ENCODE data around the gene ABCA8.
"Not testable (repeated sequence)": the region's sequence is repeated elsewhere in the genome, so short reads cannot be mapped to it uniquely, and the experiment has no call there.

Gene ABCA8

GRCh38 chr17:68972119-68972704, 17.0 kb upstream of the ABCA8 start:
- peak; percentile 39 for DNase-seq (ENCODE audit: low spot score)
- TF ChIP-seq CTCF (conservative IDR thresholded peaks at IDR 0.05; ENCODE audit: low read depth): peak; percentile 80
- POLR2A ChIA-PET (ENCODE audit: low non-redundant PET): no interaction called here
- CTCF ChIA-PET: interaction anchor here (0.7 to 1.0 kb wide), 2 partner anchors 177 to 1040 kb away, joined by 3 to 4 read pairs; no protein-coding TSS in a partner anchor
- H3K27ac ChIP-seq: no peak overlapping the region

GRCh38 chr17:68969101-68969500, 13.9 kb upstream of the ABCA8 start:
- DNase-seq (ENCODE audit: low spot score): no peak
- ChIA-PET CTCF (no interaction called here), POLR2A (ENCODE audit: low non-redundant PET) (no interaction called here)
- H3K27ac ChIP-seq: no peak overlapping the region
- no peak for TF ChIP-seq CTCF (conservative IDR thresholded peaks at IDR 0.05; ENCODE audit: low read depth)

DNA sequence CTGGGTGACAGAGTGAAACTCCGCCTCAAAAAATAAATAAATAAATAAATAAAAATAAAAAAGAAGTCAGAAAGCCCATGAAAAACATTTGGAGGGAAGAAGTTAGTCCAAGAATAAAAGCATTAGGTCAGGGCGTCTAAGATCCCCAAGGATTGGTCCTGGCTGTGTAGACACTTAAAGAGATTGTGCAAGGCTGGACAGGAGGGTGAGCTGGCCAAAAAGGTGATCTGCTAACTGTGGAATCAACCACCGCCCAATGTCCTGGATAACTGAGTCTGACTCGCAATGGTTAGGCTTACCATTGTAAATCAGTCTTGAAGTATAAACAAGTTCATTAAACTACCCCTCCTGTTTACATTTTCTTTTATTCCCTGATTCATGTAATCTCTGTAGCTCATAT, 8.8 kb upstream of the ABCA8 start:
- TF ChIP-seq CTCF (conservative IDR thresholded peaks at IDR 0.05; ENCODE audit: low read depth): no peak
- ChIA-PET CTCF (interaction anchor here (0.7 kb wide), 1 partner anchor 276 kb away, joined by 4 read pairs; no protein-coding TSS in a partner anchor), POLR2A (ENCODE audit: low non-redundant PET) (no interaction called here)
- H3K27ac ChIP-seq: no peak overlapping the region
- no peak for DNase-seq (ENCODE audit: low spot score)

GRCh38 chr17:68961214-68961882, 6.2 kb upstream of the ABCA8 start:
- CTCF ChIA-PET: no interaction called here
- no peak overlapping the region for H3K27ac ChIP-seq
- no peak for TF ChIP-seq CTCF (conservative IDR thresholded peaks at IDR 0.05; ENCODE audit: low read depth)
- no peak for DNase-seq (ENCODE audit: low spot score)
- POLR2A ChIA-PET (ENCODE audit: low non-redundant PET): no interaction called here

DNA sequence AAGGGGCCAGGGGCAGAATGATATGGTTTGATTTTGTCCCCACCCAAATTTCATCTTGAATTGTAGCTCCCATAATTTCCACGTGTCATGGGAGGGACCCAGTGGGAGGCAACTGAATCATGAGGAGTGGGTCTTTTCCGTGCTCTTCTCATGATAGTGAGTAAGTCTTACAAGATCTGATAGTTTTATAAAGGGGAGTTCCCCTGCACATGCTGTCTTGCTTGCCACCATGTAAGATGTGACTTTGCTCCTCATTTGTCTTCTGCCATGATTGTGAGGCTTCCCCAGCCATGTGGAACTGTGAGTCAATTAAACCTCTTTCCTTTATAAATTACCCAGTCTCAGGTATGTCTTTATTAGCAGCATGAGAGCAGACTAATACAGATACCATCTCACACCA, 3.9 kb upstream of the ABCA8 start:
- H3K27ac ChIP-seq; DNase-seq (ENCODE audit: low spot score); POLR2A ChIA-PET (ENCODE audit: low non-redundant PET): not testable (repeated sequence)
- CTCF ChIA-PET: interaction anchor here (0.6 kb wide), 1 partner anchor 159 kb away, joined by 4 read pairs; no protein-coding TSS in a partner anchor

DNA sequence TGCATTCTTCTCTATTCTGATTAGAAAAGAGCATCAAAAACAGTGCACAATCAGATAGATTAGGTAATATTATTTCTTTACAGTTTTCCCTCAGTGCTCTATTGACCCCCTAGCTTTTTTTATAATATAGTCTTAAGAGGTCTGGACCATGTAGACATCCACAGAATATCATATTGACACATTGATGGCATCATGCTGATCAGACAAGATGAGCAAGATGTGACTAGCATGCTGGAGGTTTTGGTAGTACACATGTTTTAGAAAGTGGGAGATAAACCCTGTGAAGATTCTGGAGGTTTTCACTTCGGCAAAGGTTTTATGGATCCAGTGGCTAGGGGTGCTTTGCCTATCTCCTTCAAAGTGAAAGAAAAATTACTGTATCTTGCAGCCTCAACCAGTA, 2.8 kb upstream of the ABCA8 start:
- CTCF ChIA-PET: interaction anchor here (0.6 kb wide), 1 partner anchor 154 kb away, joined by 3 read pairs; no protein-coding TSS in a partner anchor
- no peak for TF ChIP-seq CTCF (conservative IDR thresholded peaks at IDR 0.05; ENCODE audit: low read depth)
- POLR2A ChIA-PET (ENCODE audit: low non-redundant PET): no interaction called here
- H3K27ac ChIP-seq: no peak overlapping the region
- DNase-seq (ENCODE audit: low spot score): no peak

DNA sequence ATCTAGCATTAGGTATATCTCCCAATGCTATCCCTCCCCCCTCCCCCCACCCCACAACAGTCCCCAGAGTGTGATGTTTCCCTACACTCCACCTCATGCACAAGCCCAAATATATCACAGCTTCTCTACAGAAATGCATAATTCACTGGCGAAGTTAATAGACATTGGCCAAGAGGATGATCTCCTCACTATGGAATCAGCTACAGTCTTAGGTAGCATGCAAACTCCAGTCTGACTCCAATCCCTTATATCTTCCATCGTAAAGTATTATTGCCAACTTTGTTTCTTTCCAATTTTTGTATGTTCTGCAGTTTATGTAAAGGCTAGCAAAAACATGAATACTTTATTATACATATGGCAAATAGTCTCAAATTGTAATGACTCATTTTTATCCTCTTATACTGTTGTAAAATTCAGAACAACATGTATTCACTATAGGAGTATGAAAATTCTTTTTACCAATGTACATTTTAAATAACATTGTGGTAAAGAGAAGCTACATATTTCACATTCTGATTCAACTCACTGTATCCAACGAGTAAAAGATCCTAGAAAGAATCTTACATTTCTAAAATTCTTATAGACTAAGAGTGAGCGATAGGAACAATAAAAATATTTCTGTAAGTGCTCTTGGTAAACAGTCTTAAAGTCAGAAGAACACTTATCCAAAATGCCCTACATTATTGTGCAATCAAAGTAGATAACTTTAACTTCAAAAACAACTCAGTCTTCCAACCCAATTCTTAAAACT, 871 bp downstream of the ABCA8 start:
- H3K27ac ChIP-seq: no peak overlapping the region
- ChIA-PET CTCF (no interaction called here), POLR2A (ENCODE audit: low non-redundant PET) (no interaction called here)
- no peak for DNase-seq (ENCODE audit: low spot score)
- no peak for TF ChIP-seq CTCF (conservative IDR thresholded peaks at IDR 0.05; ENCODE audit: low read depth)

Measured in RWPE1 (cell line).